Activated CD4-positive, alpha-beta T cell treated with anti-CD3 and anti-CD28 coated beads for 48 hours (primary cell): ENCODE measurements around the gene RDH8.
A peak's percentile ranks its signal among the peaks of the same experiment; 100 is the strongest.

Experiments used
- DNase-seq: peaks from one replicate; pipeline ENCODE4 v3.0.0-alpha.2; 2020

RDH8 gene

DNA sequence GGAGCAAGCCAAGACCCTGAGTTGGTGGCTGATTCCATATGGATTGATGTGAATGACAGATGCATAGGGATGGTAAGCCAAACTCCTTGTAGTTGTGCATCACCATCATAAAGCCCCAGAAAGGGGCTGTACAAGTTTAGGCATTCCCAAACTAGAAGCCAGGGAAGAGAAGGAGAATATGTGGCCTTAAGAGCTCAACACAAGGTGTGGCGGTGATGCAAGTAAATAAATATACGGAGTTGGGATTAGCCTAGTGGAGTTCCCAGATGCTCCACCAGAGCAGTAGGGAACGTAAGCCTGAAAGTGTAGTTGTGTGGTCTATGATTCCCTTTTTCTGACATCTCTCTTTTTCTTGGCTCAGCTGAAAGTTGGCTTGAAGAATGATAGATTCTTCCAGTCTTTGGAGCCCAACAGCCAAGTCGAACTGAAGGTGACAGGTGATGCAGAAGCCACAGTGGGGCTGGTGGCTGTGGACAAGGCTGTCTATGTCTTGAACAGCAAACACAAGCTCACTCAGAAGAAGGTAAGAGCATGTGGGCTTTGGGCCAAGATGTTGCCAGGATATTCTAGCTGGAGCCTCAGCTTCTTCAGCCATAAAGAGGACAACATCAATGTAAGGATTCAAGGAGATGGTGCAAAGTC is 30.1 kb downstream of the RDH8 start:
- no peak for DNase-seq

DNA sequence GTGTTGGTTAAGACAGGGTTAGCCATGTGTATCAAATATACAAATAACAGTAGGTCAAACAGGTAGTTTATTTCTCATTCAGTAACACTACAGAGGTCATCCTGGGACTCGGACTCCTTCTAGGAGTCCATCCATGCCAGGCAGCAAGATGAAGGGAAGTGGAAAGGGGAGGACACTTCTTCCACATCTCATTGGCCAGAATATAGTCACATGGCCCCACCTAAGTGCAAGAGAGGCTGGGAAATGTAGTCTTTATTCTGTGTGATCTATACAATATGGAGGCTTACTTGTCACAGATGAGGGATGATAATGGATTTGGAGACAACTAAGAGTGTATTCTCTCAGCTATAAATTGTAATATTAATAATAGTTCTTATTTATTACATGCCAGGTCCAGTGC is 31.1 kb downstream of the RDH8 start:
- DNase-seq, result no peak

DNA sequence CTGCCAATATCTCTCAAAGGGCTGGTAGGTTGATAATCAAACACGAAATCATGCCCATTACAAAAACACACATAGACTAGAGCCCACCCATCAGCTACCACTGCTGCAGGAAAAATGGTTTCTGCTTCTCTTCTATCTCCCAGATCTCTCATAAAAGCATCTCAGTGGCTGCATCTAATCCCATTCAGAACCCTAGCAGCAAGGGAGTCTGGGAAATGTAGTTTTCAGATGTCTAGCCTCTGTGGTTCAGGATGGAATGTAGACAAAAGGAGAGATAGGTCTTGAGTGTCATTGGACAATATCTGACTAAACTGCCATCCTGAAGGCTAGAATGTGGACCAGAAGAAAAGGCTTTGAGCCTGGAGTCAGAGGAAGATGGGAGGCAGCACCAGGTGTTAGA is 32.1 kb downstream of the RDH8 start:
- DNase-seq, result no peak

DNA sequence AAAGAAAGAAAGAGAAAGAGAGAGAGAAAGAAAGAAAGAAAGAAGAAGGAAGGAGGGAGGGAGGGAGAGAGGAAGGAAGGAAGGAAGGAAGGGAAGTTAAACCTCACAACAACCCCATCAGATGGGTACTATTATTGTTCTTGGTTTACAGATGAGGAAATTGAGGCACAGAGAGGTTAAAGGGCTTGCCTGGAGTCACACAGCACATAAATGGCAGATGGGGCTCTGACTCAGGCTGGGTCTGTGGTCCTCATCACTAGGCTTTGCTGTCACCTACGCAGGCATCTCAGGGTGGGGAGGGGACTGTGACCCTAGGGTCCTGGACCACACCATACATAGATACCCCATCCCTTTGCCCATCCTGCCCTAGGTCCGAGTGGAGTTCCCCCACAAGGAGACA is 36.3 kb downstream of the RDH8 start:
- no peak for DNase-seq

DNA sequence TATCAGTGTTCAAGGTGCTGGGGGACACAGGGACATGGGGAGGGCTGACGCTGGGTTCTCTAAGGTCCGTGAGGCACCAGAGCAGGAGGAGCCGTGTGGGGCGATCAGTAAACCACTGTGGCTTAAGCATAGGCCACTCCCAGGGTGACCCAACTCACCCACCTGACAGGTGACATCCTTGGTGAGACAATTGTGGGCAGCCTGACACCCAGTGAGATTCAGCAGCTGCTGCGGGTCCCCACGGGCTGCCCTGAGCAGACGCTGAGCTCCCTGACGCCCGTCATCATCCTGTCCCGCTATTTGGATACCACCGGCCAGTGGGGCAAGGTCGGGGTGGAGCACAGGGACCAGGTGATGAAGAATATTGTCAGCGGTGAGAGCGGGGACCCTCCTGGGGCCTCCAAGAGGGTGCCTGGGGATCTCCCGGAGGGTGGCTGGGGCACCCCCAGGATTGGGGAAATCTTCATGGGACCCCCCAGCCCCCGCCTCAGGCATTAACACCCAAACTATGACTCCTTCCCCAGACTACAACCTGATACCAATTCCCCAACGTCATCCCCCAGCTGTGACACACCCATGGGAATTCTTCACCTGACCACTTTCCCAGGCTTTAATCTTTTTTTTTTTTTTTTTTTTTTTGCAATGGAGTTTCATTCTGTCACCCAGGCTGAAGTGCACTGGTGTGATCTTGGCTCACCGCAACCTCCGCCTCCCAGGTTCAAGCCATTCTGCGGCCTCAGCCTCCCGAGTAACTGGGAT is 39.5 kb downstream of the RDH8 start:
- no peak for DNase-seq

DNA sequence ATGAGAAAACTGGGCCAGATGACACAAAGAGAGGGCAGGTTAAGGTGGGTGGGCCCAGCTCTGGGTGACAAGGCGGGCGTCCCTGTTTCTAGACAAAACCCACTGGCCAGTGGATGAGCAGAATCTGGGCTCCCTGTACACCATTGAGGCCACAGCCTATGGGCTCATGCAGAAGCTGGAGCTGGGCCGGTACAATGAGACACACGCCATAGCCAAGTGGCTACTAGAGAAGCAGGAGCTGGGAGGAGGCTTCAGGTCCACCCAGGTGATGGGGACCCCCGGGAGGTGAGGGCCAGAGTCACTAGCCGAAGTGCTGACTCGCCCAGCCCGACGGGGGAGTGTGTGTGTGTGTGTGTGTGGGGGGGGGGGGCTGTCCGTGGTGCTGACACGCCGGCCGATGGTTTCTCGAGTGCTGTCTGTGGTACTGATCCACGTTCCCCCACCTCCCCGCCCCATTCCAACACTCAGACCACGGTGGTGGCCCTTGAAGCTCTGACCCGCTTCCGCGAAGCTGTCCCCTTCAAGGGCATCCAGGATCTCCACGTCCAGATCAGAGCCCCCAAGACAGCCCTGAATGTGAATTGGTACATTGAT is 48.5 kb downstream of the RDH8 start:
- peak; percentile 12 for DNase-seq

DNA sequence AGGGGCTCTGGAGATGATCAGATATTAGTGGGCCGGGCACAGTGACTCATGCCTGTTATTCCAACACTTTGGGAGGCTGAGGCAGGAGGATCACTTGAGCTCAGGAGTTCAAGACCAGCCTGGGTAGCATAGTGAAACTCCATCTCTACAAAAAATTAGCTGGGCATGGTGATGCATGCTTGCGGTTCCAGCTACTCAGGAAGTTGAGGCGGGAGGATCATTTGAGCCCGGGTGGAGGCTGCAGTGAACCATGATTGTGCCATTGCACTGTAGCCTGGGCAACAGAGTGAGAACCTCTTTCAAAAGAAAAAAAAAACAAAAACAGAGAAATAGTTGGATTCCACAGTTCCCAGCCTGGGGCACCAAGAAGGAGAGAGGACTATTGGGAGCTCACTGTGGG is 54.9 kb downstream of the RDH8 start:
- DNase-seq, result no peak

DNA sequence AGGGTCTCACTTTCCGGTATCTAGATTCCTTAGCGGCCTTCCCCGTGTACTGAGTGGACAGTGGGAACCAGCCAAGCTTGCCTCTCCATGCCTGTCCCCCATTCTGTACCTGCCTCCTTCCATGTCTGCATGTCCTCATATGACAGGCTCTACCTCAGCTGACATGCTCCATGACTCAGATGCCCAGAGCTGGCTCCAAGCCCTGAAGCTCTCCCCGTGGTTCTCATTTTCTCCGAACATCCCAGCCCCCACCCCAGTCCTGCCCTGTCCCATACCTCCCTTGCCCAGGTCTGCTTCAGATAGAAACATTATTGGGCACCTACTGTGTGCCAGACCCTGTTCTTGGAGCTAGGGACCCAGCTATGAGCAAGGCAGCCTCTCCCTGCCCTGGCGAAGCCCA is 55.8 kb downstream of the RDH8 start:
- DNase-seq, result no peak

DNA sequence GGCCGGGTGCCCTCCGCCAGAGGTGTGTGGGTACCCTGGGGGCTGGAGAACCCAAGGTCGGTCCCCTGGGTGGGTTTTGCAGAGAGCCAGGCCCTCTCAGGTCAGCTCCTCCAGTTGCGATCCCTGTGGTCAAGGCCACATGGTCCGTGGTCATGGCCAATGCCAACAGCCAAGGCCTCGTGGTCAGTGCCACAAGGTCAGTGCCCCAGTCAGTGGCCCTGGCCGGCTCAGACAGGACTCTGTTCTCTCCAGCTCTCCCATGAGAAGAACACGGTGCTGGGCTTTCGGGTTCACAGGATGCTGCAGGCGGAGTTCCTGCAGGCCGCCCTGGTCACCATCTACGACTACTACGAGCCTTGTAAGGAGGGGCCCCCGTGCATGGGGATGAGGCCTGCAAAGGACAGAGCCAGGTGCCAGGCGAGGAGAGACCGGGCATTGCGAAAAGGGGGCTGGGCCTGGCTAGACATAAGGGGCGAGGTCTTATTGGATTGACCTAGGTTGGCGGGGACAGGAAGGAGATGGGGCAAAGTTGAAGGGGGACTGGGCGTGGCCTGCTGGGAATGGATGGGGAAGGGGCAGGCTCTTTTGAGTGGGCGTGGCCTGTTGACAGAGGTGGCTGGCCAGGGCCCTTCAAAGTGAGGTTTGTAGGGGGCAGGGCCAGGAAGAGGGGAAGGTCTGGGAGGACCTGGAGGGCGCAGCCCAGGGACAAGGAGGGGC is 57.6 kb downstream of the RDH8 start:
- DNase-seq, result no peak
